Loucy (cell line): Measurements from ENCODE around the gene CCDC70.

Experiments
- H2AFZ ChIP-seq: fragments of 200-600 bp; sonication (generic); 2 replicates; pipeline ENCODE4 v1.6.0; 2016; ENCODE audit warnings: antibody characterized with exemption, mild to moderate bottlenecking, low read length, moderate library complexity
- H3F3A ChIP-seq: fragments of 200-600 bp; 2 replicates; pipeline ENCODE4 v1.6.0; 2016; ENCODE audit warnings: antibody characterized with exemption, low read depth, mild to moderate bottlenecking
- H3K27me3 ChIP-seq: fragments of 200-600 bp; sonication (generic); 2 replicates; pipeline ENCODE4 v1.6.1; 2014; ENCODE audit warnings: low read length, mild to moderate bottlenecking; ENCODE audit not compliant: insufficient read depth, poor library complexity, severe bottlenecking
- H3K36me3 ChIP-seq: fragments of 200-600 bp; sonication (generic); 2 replicates; pipeline ENCODE4 v1.6.1; 2016; ENCODE audit warnings: low read length; ENCODE audit not compliant: insufficient read depth
- H3K4me1 ChIP-seq: fragments of 200-600 bp; sonication (generic); 2 replicates; pipeline ENCODE4 v1.5.1; 2014; ENCODE audit warnings: low read length, mild to moderate bottlenecking; ENCODE audit not compliant: insufficient read depth, poor library complexity, severe bottlenecking
- H3K4me2 ChIP-seq: fragments of 200-600 bp; sonication (generic); 2 replicates; pipeline ENCODE4 v1.6.0; 2014; ENCODE audit warnings: antibody characterized with exemption, low read length, low read depth, mild to moderate bottlenecking; ENCODE audit not compliant: poor library complexity, severe bottlenecking
- H3K4me3 ChIP-seq: fragments of 200-600 bp; sonication (generic); 2 replicates; pipeline ENCODE4 v1.5.1; 2014; ENCODE audit warnings: low read length, mild to moderate bottlenecking, mixed read lengths; ENCODE audit not compliant: poor library complexity, severe bottlenecking
- H3K79me2 ChIP-seq: fragments of 200-600 bp; sonication (generic); 2 replicates; pipeline ENCODE4 v1.6.1; 2014; ENCODE audit warnings: low read length; ENCODE audit not compliant: insufficient read depth
- H3K9ac ChIP-seq: fragments of 200-600 bp; sonication (generic); 2 replicates; pipeline ENCODE4 v1.6.0; 2014; ENCODE audit warnings: mild to moderate bottlenecking, low read depth, low read length, moderate library complexity; ENCODE audit not compliant: poor library complexity, severe bottlenecking
- H3K9me2 ChIP-seq: fragments of 200-600 bp; sonication (generic); replicated peaks from 2 replicates; pipeline ENCODE4 v1.6.1; 2016; ENCODE audit warnings: low read depth, low read length, mixed read lengths
- H3K9me3 ChIP-seq: fragments of 200-600 bp; sonication (generic); 2 replicates; pipeline ENCODE4 v1.6.1; 2014; ENCODE audit warnings: mild to moderate bottlenecking, antibody characterized with exemption, low read length, low read depth; ENCODE audit not compliant: insufficient read depth
- H4K20me1 ChIP-seq: fragments of 200-600 bp; sonication (generic); 2 replicates; pipeline ENCODE4 v1.6.0; 2014; ENCODE audit warnings: antibody characterized with exemption, low read length, mild to moderate bottlenecking; ENCODE audit not compliant: insufficient read depth, poor library complexity, severe bottlenecking
- EZH2phosphoT487 ChIP-seq: fragments of 200-600 bp; IDR thresholded peaks from 2 replicates; pipeline ENCODE4 v1.6.1; 2018; ENCODE audit warnings: antibody characterized with exemption, mild to moderate bottlenecking, moderate library complexity, borderline replicate concordance
- TF ChIP-seq, protein P1 (sequence below): fragments of 200-600 bp; sonication (generic); conservative IDR thresholded peaks from 2 replicates; pipeline ENCODE4 v1.5.1; 2014; ENCODE audit warnings: mild to moderate bottlenecking, antibody characterized with exemption, low read length

CCDC70 gene

DNA sequence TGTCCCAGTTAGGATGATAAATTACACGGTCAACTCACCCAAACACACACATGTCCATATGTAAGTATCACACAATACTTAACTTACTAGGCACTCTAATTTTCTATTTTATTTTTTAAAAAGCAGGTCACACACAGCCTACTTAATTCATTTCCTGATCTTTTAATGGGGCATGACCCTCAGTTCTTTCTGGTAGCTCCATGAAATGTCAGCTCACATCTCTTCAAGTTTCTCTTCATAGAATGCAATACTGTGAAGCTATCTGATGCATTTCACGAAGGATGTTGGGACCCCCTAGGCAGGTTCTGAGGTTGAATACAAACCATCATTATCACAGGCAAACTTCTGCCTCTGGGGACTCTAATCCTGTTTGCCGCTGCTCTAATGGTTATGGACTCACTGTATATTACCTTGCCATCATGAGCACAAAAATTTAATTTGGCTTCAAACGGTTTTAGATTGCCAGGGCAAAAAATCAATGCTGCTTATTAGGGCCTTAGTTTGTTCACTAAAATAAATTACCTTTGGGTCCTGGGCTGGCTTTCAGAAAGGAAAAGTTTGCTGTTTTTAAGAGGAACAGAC is 41.7 kb upstream of the CCDC70 start:
- Histone ChIP-seq H3K36me3 (no peaks in the 10 kb centered on the region), H3K4me2 (no peak overlapping the region), H2AFZ (peak overlapping the region; percentile 1; the same call in 1 of the 2 replicates), H3F3A (peaks cover 6% of the 10 kb centered on the region), H3K79me2 (no peaks in the 10 kb centered on the region), H3K9me3 (no peaks in the 10 kb centered on the region), H4K20me1 (no peaks in the 10 kb centered on the region), H3K27me3 (no peaks in the 10 kb centered on the region), H3K9me2 (no peaks in the 10 kb centered on the region), H3K9ac (no peak overlapping the region), H3K4me3 (no peak overlapping the region), H3K4me1 (peaks cover 54% of the 10 kb centered on the region)
- TF ChIP-seq, protein P1, sequence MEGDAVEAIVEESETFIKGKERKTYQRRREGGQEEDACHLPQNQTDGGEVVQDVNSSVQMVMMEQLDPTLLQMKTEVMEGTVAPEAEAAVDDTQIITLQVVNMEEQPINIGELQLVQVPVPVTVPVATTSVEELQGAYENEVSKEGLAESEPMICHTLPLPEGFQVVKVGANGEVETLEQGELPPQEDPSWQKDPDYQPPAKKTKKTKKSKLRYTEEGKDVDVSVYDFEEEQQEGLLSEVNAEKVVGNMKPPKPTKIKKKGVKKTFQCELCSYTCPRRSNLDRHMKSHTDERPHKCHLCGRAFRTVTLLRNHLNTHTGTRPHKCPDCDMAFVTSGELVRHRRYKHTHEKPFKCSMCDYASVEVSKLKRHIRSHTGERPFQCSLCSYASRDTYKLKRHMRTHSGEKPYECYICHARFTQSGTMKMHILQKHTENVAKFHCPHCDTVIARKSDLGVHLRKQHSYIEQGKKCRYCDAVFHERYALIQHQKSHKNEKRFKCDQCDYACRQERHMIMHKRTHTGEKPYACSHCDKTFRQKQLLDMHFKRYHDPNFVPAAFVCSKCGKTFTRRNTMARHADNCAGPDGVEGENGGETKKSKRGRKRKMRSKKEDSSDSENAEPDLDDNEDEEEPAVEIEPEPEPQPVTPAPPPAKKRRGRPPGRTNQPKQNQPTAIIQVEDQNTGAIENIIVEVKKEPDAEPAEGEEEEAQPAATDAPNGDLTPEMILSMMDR: no peak
- TF ChIP-seq EZH2phosphoT487: no peak

- Histone ChIP-seq H3K79me2 (no peaks in the 10 kb centered on the region), H3K4me3 (peak overlapping the region; percentile 6), H4K20me1 (no peaks in the 10 kb centered on the region), H3K9me2 (no peaks in the 10 kb centered on the region), H3K36me3 (no peaks in the 10 kb centered on the region), H3F3A (peaks cover 11% of the 10 kb centered on the region), H3K27me3 (no peaks in the 10 kb centered on the region), H2AFZ (no peak overlapping the region), H3K9ac (no peak overlapping the region), H3K4me1 (peaks cover 64% of the 10 kb centered on the region), H3K9me3 (no peaks in the 10 kb centered on the region), H3K4me2 (peak overlapping the region; percentile 45)
- TF ChIP-seq, protein P1: no peak
- TF ChIP-seq EZH2phosphoT487: no peak
Measured at GRCh38 chr13:51821606-51822005, 40.2 kb upstream of the CCDC70 start.

GRCh38 chr13:51822106-51822815 is 39.5 kb upstream of the CCDC70 start:
- Histone ChIP-seq H3K4me3 (no peak overlapping the region), H3K27me3 (no peaks in the 10 kb centered on the region), H3K36me3 (no peaks in the 10 kb centered on the region), H2AFZ (no peak overlapping the region), H3K9me3 (no peaks in the 10 kb centered on the region), H3K4me2 (peak overlapping the region; percentile 45), H3F3A (peaks cover 11% of the 10 kb centered on the region), H3K9me2 (no peaks in the 10 kb centered on the region), H3K4me1 (peaks cover 70% of the 10 kb centered on the region), H4K20me1 (no peaks in the 10 kb centered on the region), H3K79me2 (no peaks in the 10 kb centered on the region), H3K9ac (no peak overlapping the region)
- no peak for TF ChIP-seq EZH2phosphoT487
- TF ChIP-seq, protein P1: no peak
